ENCODE results near the gene INPP4B. TPM values are rescaled to one million over a fixed set of nuclear protein-coding genes. Genes with fewer than 3 reads are reported as not detected.

The INPP4B gene
- total and polyA plus RNA-seq, 3 experiments from 2014 or later = 50.3 to 52.6 (median 52.6) TPM

DNA sequence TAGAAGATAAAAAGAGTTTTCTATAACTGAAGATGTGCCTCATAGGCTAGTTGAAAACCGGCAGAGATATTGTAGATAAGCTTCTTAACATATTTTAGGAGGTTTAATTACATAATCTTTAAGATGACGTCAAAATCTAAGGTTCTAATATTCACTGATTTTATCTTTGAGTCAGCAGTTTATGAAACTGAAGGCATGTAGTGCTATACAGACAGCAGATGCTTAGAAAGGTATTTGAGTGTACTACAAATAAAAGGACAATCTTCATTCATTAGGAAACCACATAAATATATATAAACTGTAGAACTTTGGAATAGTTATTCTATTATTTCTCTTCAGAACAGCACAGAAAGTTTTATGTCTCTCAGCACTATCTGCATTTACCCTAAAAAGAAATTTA lies 704.9 kb downstream of the INPP4B start:
- POLR2A ChIA-PET = no interaction called here
- CTCF ChIA-PET = no interaction called here
- H3K36me3 Mint-ChIP-seq = peaks cover 15 to 58% (median 32%) of the 10 kb centered on the region in 3 donors

DNA sequence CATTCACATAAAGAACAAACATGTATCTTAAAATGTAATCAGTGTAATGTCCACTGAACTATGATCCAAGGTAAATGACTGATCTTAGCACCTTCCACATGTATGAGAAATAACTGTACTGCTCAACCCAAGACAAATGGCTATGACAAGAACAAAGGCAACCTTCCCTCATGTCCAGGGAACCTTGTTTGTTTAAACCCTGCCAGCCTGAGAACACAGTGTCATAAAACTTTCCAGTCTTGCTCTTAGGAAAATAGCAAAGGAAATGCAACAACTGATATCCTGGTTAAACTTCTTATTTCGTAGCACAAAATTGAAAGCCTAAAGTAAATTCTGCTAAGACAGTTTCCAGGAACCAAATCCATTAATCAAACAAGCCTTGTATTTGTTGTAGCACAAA lies 715.4 kb downstream of the INPP4B start:
- ChIA-PET CTCF (no interaction called here), POLR2A (no interaction called here)
- Histone ChIP-seq H3K4me3 (ENCODE audit: low read length) (no peak overlapping the region), H3K36me3 (ENCODE audit: insufficient read depth, low read length) (no peaks in the 10 kb centered on the region), H3K9me3 (ENCODE audit: low read length) (no peaks in the 10 kb centered on the region), H3K27me3 (ENCODE audit: insufficient read depth, low read length, poor library complexity, severe bottlenecking) (no peaks in the 10 kb centered on the region), H3K27ac (ENCODE audit: low read depth, low read length) (no peak overlapping the region), H3K4me1 (ENCODE audit: insufficient read depth, low read length) (peaks cover 17% of the 10 kb centered on the region)
- no peaks in the 10 kb centered on the region for H3K9me3 Mint-ChIP-seq
- no peak overlapping the region for H3K4me3 Mint-ChIP-seq
- H3K36me3 Mint-ChIP-seq = peaks cover 0 to 5% (median 0%) of the 10 kb centered on the region in 3 donors
- peak overlapping the region; percentile 16 to 83 (median 70) for H3K27ac Mint-ChIP-seq
- no peak for DNase-seq
- peaks cover 10 to 20% (median 18%) of the 10 kb centered on the region in 3 donors for H3K4me1 Mint-ChIP-seq
- H3K27me3 Mint-ChIP-seq = no peaks in the 10 kb centered on the region

More for the DNA sequence above, 704.9 kb downstream of the INPP4B start:
- Mint-ChIP-seq H3K27me3 (no peaks in the 10 kb centered on the region), H3K4me3 (no peak overlapping the region), H3K4me1 (peaks cover 21 to 46% (median 32%) of the 10 kb centered on the region in 3 donors), H3K27ac (peak overlapping the region in 4 of 8 donors; percentile 25 to 75 (median 50)), H3K9me3 (no peaks in the 10 kb centered on the region)
- Histone ChIP-seq H3K9me3 (ENCODE audit: low read length) (no peaks in the 10 kb centered on the region), H3K27me3 (ENCODE audit: insufficient read depth, low read length, poor library complexity, severe bottlenecking) (no peaks in the 10 kb centered on the region), H3K36me3 (ENCODE audit: insufficient read depth, low read length) (peaks cover 12% of the 10 kb centered on the region), H3K27ac (ENCODE audit: low read depth, low read length) (no peak overlapping the region), H3K4me3 (ENCODE audit: low read length) (no peak overlapping the region), H3K4me1 (ENCODE audit: insufficient read depth, low read length) (no peaks in the 10 kb centered on the region)
- no peak for DNase-seq

DNA sequence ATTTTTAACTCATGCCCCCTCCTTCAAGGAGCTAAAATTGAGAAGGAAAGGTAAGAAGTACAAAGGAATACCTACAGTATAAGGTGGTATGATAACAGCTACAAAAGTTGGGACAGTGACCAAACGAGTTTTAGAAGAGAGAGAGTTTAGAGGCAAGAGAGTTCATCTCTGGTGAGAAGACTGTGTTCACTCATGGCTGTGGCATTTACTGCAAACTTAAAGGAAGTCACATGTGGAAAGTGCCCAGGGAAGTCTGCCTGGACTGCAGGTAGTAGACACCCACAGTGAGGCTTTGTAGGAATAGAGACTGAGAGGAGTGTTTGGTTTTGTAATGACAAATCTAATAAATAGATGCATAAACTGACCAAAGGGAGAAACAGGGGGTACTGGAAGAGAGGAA lies 716.2 kb downstream of the INPP4B start:
- H3K27me3 ChIP-seq (ENCODE audit: insufficient read depth, low read length, poor library complexity, severe bottlenecking) = no peaks in the 10 kb centered on the region
- peak overlapping the region; percentile 16 to 83 (median 70) for H3K27ac Mint-ChIP-seq
- peaks cover 0 to 3% (median 3%) of the 10 kb centered on the region in 3 donors for H3K36me3 Mint-ChIP-seq
- no peaks in the 10 kb centered on the region for H3K9me3 ChIP-seq (ENCODE audit: low read length)
- H3K4me3 Mint-ChIP-seq = no peak overlapping the region
- CTCF ChIA-PET = no interaction called here
- H3K27ac ChIP-seq (ENCODE audit: low read depth, low read length) = no peak overlapping the region
- no peaks in the 10 kb centered on the region for H3K9me3 Mint-ChIP-seq
- H3K4me1 Mint-ChIP-seq = peaks cover 10 to 20% (median 18%) of the 10 kb centered on the region in 3 donors
- H3K27me3 Mint-ChIP-seq = no peaks in the 10 kb centered on the region
- POLR2A ChIA-PET = no interaction called here
- no peak for DNase-seq
- no peaks in the 10 kb centered on the region for H3K36me3 ChIP-seq (ENCODE audit: insufficient read depth, low read length)
- H3K4me1 ChIP-seq (ENCODE audit: insufficient read depth, low read length) = peaks cover 17% of the 10 kb centered on the region
- no peak overlapping the region for H3K4me3 ChIP-seq (ENCODE audit: low read length)

DNA sequence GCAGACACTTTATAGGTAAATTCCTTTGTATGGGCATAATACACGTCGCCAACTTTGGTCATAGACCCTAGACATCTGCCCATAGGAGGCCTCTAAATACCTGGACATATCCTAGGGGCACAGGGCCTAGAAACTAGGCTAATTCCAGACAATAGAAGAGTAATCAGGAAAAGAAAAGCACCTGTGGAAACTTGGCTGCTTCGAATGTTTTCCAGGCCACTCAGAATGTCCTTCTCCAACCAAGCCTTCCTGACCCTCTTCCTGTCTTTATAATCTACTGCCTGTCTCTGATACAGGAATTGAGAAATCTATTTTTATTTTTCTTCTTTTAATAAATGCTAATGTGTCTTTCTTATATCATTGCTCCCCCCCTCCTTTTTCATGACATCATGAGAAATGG lies 716.6 kb downstream of the INPP4B start:
- H3K4me1 ChIP-seq (ENCODE audit: insufficient read depth, low read length) = peaks cover 17% of the 10 kb centered on the region
- DNase-seq = no peak
- H3K9me3 ChIP-seq (ENCODE audit: low read length) = no peaks in the 10 kb centered on the region
- H3K27me3 ChIP-seq (ENCODE audit: insufficient read depth, low read length, poor library complexity, severe bottlenecking) = no peaks in the 10 kb centered on the region
- peaks cover 10 to 20% (median 18%) of the 10 kb centered on the region in 3 donors for H3K4me1 Mint-ChIP-seq
- no peaks in the 10 kb centered on the region for H3K27me3 Mint-ChIP-seq
- no peak overlapping the region for H3K4me3 ChIP-seq (ENCODE audit: low read length)
- ChIA-PET CTCF (interaction anchor here (1.4 kb wide), 1 partner anchor 718 kb away, joined by 5 read pairs; no protein-coding TSS in a partner anchor), POLR2A (no interaction called here)
- H3K27ac Mint-ChIP-seq = peak overlapping the region in 7 of 8 donors; percentile 16 to 84 (median 64)
- H3K36me3 Mint-ChIP-seq = peaks cover 0 to 7% (median 5%) of the 10 kb centered on the region in 3 donors
- no peaks in the 10 kb centered on the region for H3K36me3 ChIP-seq (ENCODE audit: insufficient read depth, low read length)
- no peaks in the 10 kb centered on the region for H3K9me3 Mint-ChIP-seq
- no peak overlapping the region for H3K27ac ChIP-seq (ENCODE audit: low read depth, low read length)
- H3K4me3 Mint-ChIP-seq = no peak overlapping the region

DNA sequence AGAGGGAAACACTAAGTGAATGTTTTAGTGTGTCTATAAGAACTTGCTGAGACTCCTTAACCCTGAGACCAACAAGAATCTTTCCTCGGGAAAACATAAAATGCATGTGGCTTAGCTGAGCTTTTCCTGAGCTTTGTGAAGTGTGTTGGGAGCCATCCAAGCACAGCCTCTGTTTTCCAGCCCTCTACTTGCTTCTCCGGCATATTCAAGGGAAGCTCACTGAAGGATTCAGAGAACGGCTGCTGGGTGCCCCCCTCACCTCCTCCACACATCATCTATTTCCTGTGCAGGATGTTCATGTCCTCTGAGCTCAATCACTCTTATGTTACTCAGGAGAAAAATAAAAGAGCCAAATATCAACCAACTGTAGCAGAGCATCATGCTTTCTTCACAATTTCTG lies 717.6 kb downstream of the INPP4B start:
- Histone ChIP-seq H3K4me3 (ENCODE audit: low read length) (no peak overlapping the region), H3K27ac (ENCODE audit: low read depth, low read length) (no peak overlapping the region), H3K36me3 (ENCODE audit: insufficient read depth, low read length) (no peaks in the 10 kb centered on the region), H3K9me3 (ENCODE audit: low read length) (no peaks in the 10 kb centered on the region), H3K27me3 (ENCODE audit: insufficient read depth, low read length, poor library complexity, severe bottlenecking) (no peaks in the 10 kb centered on the region), H3K4me1 (ENCODE audit: insufficient read depth, low read length) (peaks cover 17% of the 10 kb centered on the region)
- Mint-ChIP-seq H3K36me3 (peaks cover 0 to 15% (median 8%) of the 10 kb centered on the region in 3 donors), H3K27ac (peak overlapping the region; percentile 2 to 72 (median 40)), H3K4me3 (no peak overlapping the region), H3K27me3 (no peaks in the 10 kb centered on the region), H3K9me3 (no peaks in the 10 kb centered on the region), H3K4me1 (peaks cover 10 to 20% (median 18%) of the 10 kb centered on the region in 3 donors)
- DNase-seq = no peak
- ChIA-PET POLR2A (no interaction called here), CTCF (interaction anchor here (0.7 to 1.4 kb wide), 5 partner anchors 19 to 719 kb away, joined by 3 to 5 read pairs (median 3); no protein-coding TSS in a partner anchor)

DNA sequence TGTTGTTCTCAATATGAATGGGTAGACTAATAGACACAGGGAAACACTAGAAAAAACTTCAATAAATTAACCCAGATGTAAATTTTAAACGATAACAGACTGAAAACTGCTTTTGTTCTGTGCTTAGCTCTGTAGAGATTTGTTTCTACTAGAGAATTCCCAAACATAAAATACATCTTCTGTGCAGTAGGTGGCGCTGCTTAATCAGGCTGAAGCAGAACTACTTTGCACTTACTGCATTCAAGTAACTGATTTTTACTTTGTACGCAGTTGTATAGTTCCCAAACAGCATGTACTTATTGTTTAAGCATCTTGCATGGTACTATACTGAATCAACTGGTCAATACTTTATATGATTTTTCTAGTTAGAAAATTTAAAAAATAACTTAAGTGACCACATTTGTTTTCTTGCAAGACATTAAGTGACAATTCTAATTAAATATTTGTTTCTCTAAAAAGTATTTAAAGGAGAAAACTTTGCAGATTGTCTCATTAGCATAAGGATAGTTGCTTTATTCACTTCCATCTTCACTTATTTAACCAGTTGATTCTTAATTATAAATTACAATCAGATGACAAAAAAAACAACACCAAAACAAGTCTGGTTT lies 719.1 kb downstream of the INPP4B start:
- H3K4me3 ChIP-seq (ENCODE audit: low read length) = no peak overlapping the region
- Mint-ChIP-seq H3K36me3 (peaks cover 0 to 27% (median 13%) of the 10 kb centered on the region in 3 donors), H3K27ac (no peak overlapping the region), H3K9me3 (no peaks in the 10 kb centered on the region), H3K4me3 (no peak overlapping the region), H3K4me1 (peaks cover 10 to 20% (median 18%) of the 10 kb centered on the region in 3 donors), H3K27me3 (no peaks in the 10 kb centered on the region)
- no peaks in the 10 kb centered on the region for H3K27me3 ChIP-seq (ENCODE audit: insufficient read depth, low read length, poor library complexity, severe bottlenecking)
- CTCF ChIA-PET = interaction anchor here (0.7 to 0.8 kb wide), 2 partner anchors 719 to 721 kb away, joined by 3 read pairs; partner anchors contain the start of gene INPP4B
- peaks cover 17% of the 10 kb centered on the region for H3K4me1 ChIP-seq (ENCODE audit: insufficient read depth, low read length)
- peak; percentile 29 to 70 (median 48) for DNase-seq
- POLR2A ChIA-PET = no interaction called here
- H3K9me3 ChIP-seq (ENCODE audit: low read length) = no peaks in the 10 kb centered on the region
- no peak overlapping the region for H3K27ac ChIP-seq (ENCODE audit: low read depth, low read length)
- peaks cover 4% of the 10 kb centered on the region for H3K36me3 ChIP-seq (ENCODE audit: insufficient read depth, low read length)

DNA sequence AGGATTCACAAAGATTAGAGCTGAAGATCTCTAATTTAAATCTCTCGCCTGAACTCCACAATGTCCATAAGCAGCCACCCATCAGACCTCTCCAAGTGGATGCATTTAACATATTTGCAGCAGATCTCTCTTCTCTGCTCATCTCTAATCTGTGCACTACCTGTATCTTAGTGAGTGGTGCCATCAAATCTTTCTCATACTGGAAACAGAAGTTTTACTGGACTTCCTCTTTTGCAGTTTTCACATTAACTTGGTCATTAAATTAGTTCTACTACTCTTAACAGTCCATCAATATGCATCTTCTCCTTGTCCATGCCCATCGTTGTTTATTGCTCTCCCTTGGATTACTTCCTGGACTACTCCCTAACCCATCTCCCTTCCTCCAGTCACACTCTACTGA lies 721.2 kb downstream of the INPP4B start:
- Mint-ChIP-seq H3K36me3 (peaks cover 13 to 47% (median 28%) of the 10 kb centered on the region in 3 donors), H3K4me3 (no peak overlapping the region), H3K27me3 (no peaks in the 10 kb centered on the region), H3K4me1 (peaks cover 3 to 5% (median 4%) of the 10 kb centered on the region in 3 donors), H3K9me3 (no peaks in the 10 kb centered on the region), H3K27ac (peak overlapping the region in 4 of 8 donors; percentile 11 to 23 (median 16))
- ChIA-PET POLR2A (no interaction called here), CTCF (no interaction called here)
- Histone ChIP-seq H3K27me3 (ENCODE audit: insufficient read depth, low read length, poor library complexity, severe bottlenecking) (no peaks in the 10 kb centered on the region), H3K4me3 (ENCODE audit: low read length) (no peak overlapping the region), H3K27ac (ENCODE audit: low read depth, low read length) (no peak overlapping the region), H3K4me1 (ENCODE audit: insufficient read depth, low read length) (peaks cover 12% of the 10 kb centered on the region), H3K9me3 (ENCODE audit: low read length) (no peaks in the 10 kb centered on the region), H3K36me3 (ENCODE audit: insufficient read depth, low read length) (peaks cover 13% of the 10 kb centered on the region)
- no peak for DNase-seq

DNA sequence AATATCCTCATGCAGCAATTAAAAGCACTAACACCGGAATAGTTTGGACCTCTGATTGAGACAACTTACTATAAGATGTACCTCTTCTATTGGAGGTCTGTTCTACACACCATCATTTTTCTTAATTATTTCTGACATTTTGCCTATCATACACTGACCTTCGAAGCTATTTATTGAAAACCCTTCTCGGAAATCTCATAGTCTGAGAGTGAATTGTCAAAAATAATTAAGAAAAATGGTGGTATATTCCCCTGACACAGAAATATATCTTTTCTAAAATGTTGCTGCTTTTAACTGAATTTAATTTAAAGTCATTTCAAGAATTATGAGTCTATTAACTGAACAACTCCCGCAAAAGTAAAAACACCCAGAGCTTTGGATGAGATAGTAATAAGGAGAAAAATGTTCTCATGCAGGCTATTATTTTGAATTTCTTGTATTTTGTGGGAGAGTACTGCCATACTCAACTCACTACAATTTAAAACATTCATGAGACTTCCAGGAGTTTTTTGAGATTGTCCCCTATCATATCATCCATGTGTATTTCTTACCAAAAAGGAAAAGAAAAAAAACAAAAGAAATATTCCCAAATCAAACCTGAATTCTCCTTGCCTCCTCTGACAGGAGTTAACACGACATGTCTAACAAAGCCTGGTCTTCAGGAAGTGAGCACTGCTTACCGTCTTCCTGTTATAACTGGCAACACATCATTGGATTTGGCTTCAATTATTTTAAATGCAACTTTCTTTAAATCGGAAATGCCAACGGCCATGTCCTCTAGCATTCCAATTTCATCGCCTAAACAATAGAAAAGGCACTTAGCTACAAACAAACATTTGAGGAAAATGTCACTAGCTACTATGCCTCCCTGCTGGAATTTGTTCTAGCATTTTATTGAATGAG lies 724.4 kb downstream of the INPP4B start:
- H3K4me3 Mint-ChIP-seq = no peak overlapping the region
- H3K27ac Mint-ChIP-seq = no peak overlapping the region
- no peak overlapping the region for H3K4me3 ChIP-seq (ENCODE audit: low read length)
- POLR2A ChIA-PET = no interaction called here
- H3K36me3 ChIP-seq (ENCODE audit: insufficient read depth, low read length) = peaks cover 13% of the 10 kb centered on the region
- no peaks in the 10 kb centered on the region for H3K27me3 Mint-ChIP-seq
- no peaks in the 10 kb centered on the region for H3K9me3 ChIP-seq (ENCODE audit: low read length)
- peaks cover 9 to 13% (median 12%) of the 10 kb centered on the region in 3 donors for H3K4me1 Mint-ChIP-seq
- no peak overlapping the region for H3K27ac ChIP-seq (ENCODE audit: low read depth, low read length)
- no peaks in the 10 kb centered on the region for H3K27me3 ChIP-seq (ENCODE audit: insufficient read depth, low read length, poor library complexity, severe bottlenecking)
- no peak for DNase-seq
- no peaks in the 10 kb centered on the region for H3K9me3 Mint-ChIP-seq
- peaks cover 34 to 72% (median 38%) of the 10 kb centered on the region in 3 donors for H3K36me3 Mint-ChIP-seq
- CTCF ChIA-PET = no interaction called here
- no peaks in the 10 kb centered on the region for H3K4me1 ChIP-seq (ENCODE audit: insufficient read depth, low read length)
